Measurements from ENCODE around the gene TUBB4A.
"Not testable (repeated sequence)": the region's sequence is repeated elsewhere in the genome, so short reads cannot be mapped to it uniquely, and the experiment has no call there.

TUBB4A gene

DNA sequence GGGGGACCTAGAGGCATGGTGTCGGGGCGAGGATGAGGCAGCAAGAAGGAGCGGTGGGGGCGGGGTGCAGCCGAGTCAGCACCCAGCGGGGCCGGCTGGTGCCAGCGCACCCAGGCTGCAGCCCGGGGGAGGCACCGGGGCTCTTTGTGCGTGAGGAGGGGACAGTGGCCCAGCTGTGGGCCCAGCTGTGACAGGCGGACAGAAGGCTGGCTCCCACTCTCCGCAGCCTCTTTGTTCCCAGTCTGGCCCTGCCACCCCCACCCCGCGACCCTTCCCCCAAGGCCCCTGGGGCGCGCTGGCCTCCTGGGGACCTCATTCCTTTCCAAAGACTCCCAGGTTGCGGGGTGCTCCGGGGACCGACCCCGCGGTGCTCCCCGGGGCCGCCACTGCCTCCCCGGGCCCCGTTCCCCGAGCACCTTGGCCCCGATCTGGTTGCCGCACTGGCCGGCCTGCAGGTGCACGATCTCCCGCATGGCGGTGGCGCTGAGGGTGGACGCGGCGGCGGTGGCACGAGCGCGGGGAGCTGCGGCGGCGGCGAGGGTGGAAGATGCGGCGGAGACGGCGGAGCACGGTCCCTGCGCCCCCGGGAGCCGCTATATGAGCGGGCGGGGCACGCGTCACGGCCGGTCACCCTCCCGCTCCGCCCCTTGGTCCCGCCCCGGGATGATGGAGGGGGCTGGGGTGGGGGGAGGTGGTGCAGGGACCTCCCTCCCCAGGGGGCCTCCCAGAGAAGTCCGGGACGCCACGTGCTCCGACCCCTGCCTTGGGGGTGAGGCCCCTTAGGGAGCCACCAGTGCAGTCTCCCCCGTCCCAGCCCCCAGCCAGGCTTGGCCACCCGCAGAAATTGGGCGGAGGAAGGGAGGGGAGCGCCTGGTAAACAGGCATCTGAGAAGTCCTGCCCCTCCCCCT, at the start of gene TUBB4A:
TUBB4A (minus strand) TSS at position 570 of the 909 bp plus-strand sequence; CDS start at position 473, 97 bp downstream.
- DNase-seq: no peak

DNA sequence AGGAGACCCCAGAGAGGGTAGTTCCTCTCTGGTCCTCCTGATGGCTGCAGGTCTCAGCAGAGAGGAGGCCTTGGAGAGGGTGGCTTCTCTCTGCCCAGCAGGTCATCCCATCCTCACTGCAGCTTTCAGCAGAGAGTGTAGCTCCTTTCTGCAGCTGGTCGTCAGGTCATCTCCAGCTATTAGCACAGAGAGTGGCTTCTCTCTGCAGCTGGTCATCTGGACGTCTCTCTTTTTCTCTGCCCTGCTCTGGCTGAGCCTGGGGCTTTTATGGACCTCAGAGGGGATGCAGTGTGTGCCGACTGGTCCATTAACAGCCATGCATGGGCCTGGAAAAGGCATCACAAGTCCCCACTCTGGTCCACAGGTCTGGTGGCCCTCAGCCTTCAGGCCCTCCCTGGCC, 49.0 kb upstream of the TUBB4A start:
- DNase-seq: no peak

DNA sequence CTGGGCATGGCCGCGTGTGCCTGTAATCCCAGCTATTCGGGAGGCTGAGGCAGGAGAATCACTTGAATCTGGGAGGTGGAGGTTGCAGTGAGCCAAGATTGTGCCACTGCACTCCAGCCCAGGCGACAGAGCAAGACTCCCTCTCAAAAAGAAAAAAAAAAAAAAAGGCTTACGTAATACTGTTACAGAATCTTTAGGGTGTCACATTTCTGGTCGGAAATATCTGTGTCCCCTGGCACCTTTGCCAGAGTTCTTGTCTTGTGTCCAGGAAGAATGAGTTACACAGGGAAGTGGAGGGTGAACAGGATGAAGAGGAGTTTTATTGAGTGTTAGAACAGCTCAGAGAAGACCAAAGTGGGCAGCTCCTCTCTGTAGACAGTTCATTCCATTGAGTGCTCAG, 48.6 kb upstream of the TUBB4A start:
- not testable (repeated sequence) for DNase-seq

DNA sequence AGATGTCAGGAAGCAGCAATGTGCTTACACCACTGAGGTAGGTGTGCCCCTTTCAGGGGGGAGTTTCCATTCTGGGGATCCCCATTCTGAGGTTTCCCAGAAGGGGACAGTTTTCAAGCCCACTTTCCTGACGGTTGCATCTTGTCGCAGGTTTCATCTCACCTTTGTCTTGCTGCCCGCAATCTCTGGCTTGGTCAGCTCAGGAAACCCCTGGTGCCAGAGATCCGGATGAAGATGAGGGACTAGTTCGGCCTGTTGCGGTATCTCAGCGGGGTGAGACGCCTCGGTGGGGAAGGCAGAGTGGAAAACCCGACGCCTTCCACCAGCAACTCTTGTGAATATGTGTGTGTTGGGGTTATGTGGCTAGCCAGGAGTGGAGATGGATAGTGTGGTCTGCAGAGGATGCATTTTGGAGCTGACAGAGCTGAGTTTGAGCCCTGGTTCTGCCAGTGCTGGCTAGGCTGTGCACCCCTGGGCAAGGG, 41.8 kb upstream of the TUBB4A start:
- DNase-seq: no peak

DNA sequence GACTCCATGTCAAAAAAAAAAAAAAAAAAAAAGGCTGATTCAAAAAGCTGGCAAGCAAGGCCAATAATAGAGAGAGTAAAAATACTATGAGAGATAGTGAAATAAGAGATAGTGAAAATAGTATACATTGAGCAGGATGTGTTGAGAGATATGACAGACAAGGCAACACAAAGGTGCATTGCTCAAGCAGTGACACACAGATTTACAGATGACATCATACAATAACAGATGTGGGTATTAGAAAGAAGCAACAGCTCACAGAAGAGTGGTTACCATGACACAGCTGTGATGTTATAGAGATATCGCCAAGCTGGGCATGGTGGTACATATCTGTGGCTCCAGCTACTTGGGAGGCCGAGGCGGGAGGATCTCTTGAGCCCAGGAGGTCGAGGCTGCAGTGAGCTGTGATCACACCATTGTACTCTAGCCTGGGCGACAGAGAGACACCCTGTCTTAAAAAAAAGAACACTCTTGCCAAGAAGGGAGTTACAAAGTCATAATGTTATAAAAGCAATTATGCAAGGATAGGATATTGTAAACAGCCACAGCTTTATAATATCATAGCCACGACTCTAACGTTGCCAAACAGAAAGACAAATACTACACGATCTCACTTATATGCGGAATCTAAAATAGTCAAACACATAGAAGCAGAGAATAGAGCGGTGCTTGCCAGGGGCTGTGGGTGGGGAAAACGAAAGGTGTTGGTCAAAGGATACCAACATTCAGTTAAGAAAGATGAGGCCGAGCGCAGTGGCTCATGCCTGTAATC, 39.0 kb upstream of the TUBB4A start:
- no peak for DNase-seq

DNA sequence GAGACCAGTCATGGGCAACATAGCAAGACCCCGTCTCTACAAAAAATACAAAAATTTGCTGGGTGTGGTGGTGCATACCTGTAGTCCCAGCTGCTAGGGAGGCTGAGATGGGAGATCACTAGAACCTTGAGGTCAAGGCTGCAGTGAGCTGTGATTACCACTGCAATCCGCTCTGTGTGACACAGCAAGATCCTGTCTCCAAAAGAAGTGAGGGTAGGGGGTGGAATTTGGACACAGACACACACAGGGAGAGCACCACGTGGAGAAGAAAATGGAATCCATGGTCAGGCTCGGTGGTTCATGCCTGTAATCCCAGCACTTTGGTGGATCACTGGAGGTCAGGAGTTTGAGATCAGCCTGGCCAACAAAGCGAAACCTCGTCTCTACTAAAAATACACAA, 37.4 kb upstream of the TUBB4A start:
- DNase-seq: no peak

DNA sequence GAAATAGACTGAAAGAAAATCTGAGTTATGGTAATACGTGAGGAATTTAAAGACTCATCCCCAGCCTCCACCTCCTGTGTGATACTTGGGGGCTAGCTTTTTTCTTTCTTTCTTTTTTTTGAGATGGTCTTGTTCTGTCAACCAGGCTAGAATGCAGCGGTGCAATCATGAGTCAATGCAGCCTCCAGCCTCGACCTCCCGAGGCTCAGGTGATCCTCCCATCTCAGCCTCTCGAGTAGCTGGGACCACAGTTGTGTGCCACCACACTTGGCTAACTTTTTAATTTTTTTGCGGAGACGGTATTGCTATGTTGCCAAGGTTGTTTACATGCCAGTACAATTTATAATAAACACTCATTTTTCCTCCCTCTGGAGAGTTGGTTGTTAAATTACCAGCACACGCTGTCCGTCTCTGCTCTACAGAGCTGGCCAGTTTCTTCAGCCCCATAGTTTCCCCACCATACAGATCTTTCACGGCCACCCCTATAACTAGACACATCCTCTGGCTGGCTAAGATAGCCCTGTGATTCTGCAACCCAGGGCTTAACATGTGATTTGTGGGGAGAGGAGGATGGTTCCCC, 33.5 kb upstream of the TUBB4A start:
- DNase-seq: no peak

DNA sequence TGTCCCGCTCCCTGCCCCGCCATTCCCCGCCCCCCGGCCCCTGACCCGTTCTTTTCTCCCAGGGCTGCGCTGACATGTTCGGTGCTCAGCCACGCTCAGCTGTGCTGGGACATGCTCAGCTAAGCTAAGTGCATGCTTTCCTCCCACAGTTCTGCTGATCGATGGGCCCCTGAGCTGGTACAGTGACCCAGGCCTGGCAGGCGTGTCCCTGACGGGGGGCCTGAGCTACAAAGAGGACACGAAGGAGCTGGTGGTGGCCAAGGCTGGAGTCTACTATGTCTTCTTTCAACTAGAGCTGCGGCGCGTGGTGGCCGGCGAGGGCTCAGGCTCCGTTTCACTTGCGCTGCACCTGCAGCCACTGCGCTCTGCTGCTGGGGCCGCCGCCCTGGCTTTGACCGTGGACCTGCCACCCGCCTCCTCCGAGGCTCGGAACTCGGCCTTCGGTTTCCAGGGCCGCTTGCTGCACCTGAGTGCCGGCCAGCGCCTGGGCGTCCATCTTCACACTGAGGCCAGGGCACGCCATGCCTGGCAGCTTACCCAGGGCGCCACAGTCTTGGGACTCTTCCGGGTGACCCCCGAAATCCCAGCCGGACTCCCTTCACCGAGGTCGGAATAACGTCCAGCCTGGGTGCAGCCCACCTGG, 32.5 kb upstream of the TUBB4A start:
- DNase-seq: no peak

DNA sequence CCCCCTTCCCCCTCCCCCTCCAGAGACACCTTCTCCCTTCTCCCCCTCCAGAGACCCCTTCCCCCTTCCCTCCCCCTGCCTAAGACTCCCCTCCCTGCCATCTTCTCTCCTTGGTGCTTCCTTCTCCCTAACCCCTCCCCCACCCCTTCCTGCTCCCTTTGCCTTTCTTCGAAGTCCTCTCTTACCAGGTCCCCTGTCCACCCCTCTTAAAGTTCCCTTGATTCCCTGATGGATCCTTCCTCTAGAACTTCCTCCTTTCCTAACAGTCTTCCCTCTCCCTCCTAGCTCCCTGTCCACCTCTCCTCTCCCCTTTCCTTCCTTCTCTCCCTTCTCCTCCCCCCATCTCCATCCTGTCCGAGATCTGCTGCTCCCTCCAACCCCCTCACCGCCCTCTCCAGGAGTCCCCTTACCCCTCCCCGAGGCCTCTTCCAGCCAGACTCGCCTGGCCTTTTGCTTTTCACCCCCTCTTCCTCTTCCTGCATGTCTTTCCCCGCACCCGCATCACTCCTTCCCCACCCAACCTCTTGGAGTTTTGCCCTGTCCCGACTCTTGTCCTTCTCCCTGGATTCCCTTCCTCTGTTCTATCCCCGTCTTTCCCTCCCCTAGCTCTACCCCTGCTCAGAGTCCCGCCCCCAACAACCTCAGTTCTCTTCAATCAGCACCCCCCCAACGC, 31.8 kb upstream of the TUBB4A start:
- no peak for DNase-seq

DNA sequence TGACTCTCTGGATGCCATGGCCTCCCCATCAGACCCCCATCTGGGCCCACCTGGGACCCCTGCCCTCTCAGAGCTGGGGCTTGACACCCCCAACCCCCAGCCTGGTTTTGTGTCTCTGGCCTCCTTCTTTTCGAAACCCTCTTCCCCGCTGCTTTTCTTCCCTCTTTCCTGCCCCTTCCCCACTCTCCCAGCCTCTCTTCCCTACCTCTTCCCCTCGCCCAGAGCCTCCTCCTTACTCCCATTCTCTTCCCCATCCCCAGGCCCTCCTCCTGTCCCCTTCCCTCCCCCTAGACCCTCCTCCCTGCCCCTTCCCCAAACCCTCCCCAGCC, 30.9 kb upstream of the TUBB4A start:
- no peak for DNase-seq

DNA sequence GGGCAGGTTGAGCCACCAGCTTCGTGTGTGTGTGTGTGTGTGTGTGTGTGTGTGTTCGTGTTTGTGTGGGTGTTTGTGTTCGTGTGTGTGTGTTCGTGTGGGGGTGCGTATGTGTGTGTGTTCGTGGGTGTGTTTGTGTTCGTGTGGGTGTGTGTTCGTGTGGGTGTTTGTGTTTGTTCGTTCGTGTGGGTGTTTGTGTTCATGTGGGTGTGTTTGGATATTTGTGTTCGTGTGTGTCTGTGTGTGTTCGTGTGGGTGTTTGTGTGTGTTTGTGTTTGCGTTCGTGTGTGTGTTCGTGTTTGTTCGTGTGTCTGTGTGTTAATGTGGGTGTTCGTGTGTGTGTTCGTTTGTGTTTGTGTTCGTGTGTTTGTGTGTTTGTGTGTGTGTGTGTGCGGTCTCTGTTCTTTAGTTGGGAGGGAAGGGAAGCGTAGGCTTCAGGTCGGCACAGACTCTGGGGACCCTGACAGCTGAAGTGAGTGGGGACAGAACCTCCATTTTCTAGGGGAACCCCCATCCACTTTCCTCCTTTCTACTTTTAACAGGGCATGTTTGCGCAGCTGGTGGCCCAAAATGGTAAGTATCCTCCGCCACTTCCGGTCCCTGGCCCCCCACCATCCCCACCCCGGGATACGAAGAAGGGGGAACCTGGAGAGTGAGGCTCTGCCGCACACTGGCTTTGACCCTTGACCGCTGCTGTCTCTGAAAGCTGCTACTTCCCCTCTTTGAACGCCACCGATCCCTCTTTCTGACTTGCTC, 30.3 kb upstream of the TUBB4A start:
- no peak for DNase-seq

DNA sequence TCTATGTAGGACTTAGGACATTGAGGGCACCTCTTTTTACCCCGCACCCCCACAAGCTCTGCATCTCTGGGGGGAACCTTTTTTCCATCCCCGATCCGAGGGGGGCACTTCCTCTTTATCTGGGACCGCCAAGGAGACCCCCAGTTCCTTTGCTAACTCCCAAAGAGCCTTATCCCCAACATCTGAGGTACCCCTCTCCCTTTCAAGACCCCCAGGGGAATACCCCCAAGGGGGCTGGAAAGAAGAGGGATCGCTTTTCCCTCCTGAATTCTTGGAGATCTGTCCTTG, 29.8 kb upstream of the TUBB4A start:
- DNase-seq: no peak

DNA sequence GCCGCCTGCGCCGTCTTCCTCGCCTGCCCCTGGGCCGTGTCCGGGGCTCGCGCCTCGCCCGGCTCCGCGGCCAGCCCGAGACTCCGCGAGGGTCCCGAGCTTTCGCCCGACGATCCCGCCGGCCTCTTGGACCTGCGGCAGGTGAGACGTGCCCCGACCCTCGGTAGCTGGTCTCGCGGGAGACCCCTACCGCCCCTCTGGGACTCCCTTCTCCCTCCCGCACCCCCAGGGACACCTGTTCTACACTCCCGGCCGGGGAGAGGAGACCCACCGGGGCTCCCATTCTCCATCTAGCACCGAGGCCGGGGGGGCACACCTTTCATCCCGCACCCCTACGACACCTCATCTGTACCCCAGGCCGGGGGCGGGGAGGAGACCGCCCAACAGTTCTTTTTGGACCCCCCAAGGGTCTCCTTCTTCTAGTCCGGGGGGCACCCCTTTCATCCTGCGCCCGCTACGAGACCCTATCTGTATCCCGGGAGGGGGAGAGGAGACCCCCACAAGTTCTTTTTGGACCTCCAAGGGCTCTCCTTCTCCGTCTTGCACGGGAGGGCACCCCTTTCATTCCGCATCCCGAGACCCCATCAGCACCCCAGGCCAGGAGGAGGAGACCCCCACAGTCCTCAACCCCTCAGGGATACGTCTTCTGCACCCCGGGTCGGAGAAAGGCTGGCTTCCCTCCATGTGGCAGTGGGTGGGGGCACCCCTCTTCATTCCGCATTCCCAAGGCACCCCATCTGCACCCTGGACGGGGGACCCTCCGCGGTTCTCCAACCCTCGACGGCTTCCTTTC, 29.2 kb upstream of the TUBB4A start:
- no peak for DNase-seq

DNA sequence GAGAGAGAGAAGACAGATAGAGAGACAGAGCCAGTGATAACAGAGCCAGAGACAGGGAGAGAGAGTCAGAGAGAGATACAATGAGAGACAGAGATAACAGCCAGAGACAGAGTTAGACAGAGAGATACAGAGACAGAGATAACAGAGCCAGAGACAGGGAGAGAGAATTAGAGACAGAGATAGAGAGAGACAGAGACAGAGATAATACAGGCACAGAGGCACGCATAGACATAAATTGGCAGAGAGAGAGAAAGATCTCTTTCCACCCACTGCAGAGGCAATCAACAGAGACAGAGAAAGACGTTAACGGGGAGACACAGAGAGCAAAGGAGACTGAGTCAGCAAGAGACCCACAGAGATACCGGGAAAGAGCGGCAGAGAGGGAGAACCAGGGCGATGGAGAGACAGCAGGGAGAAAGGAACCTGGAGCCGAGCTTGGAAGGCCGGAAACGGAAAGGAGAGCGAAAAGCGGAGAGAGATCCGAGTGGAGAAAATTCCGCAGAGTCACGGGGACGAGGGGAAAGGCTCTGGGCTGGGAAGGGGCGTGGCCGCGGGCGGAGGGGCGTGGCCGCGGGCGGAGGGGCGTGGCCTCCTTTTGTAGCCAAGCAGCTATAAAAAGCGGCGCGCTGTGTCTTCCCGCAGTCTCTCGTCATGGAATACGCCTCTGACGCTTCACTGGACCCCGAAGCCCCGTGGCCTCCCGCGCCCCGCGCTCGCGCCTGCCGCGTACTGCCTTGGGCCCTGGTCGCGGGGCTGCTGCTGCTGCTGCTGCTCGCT, 28.5 kb upstream of the TUBB4A start, which contains the start of gene TNFSF9:
TNFSF9 (plus strand) TSS at position 641 of the 777 bp plus-strand sequence; CDS start at position 652, 11 bp downstream.
- DNase-seq: no peak

DNA sequence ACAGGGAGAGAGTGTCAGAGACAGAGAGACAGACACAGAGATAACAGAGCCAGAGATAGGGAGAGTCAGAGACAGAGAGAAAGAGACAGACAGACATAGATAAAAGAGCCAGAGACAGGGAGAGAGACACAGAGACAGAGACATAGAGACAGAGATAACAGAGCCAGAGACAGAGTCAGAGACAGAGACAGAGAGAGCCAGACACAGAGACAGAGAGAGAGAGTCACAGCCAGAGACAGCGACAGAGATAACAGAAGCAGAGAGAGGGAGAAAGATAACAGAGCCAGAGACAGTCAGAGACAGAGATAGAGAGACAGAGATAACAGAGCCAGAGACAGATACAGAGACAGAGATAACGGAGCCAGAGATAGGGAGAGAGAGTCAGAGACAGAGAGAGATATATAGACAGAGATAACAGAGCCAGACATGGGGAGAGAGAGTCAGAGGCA, 27.9 kb upstream of the TUBB4A start:
- DNase-seq: no peak

DNA sequence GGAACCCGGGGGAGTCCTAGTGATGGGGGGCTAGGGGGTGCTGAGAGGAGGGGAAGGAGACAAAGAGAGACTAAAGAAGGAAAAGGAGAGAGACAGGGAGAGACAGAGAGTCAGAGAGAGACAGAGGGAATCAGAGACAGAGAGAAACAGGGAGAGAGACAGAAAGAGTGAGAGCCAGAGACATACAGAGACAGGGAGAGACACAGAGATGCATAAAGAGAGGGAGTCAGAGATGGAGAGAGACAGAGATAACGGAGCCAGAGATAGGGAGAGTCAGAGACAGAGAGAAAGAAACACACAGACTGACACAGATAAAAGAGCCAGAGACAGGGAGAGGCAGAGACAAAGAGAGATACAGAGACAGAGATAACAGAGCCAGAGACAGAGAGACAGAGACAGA, 27.2 kb upstream of the TUBB4A start:
- no peak for DNase-seq

DNA sequence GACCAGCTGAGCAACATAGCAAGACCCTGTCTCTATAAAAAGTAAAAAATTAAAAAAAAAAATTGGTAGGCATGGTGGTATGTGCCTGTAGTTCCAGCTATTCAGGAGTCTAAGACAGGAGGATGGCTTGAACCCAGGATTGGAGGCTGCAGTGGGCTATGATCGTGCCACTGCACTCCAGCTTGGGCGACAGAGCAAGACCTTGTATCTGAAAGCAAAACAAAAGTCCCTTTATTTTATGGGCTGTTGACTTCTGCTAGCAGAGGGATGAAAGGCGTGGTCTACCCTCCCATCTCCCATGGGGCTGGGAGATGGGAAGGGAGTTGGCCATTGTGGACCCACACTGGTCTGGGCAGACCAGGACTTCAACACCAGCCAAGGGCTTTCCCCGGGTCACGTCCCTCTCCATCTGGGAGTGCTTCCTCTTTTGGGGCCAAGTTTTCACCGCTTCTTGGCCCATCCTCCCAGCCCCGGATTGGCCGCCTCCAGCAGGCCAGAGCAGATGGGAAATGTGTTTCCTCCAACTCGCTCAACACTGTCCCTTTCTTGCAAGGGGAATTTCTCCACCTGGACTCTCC, 26.5 kb upstream of the TUBB4A start:
- DNase-seq: no peak

DNA sequence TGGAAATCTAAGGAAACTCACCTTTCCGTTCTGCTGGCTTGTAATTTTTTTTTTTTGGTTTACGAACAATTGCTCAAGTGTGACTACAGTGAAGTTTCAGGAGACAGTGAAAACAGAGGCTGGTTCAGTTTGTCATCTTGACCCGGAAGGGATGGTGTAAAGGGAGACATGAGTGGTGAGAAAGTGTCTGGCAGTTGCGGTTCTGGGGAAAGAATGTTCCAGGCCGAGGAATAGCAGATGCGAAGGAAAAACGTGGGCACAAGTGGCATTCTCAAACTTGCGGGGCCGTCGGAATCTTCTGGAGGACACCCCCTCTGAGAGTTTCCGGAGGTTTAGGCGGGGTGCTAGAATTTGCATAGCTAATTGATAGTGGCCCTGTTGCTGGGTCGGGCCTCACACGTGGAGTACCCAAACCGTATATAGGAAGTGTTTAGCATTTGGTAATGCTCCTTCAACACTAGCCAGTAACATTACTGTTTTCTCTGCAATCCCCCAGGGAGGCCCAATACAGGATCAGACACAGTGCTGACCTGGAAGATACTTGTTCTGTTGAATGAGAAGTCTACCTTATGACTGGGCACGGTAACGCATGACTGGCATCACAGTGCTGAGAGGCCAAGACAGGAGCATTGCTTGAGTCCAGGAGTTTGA, 25.9 kb upstream of the TUBB4A start:
- no peak for DNase-seq

DNA sequence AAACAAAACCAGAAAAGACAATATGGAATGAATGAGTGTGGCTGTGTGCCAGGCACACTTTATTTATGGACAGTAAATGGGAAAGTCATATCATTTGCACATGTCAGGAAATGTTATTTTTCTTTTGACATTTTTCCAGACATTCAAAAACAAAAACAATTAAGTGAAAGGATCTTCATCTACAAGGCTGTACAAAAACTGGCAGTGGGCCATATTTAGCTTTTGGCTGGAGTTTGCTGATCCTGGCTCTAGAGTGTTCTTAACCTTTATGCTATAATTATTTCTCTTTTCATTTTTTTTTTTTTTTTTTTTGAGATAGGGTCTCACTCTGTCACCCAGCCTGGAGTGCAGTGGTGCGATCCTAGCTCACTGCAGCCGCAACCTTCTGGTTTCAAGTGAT, 22.2 kb upstream of the TUBB4A start:
- DNase-seq: no peak
